K562 (cell line): ENCODE results near the gene REC8. TPM values are rescaled to one million over a fixed set of nuclear protein-coding genes. Genes with fewer than 3 reads are reported as not detected.

Experiments
- CREBBP ChIP-seq: IDR thresholded peaks from one replicate; pipeline ENCODE4 v1.6.1; 2012; ENCODE audit warnings: low read depth, mild to moderate bottlenecking, control low read depth, inconsistent platforms, low read length
- ELF4 ChIP-seq: fragments of 450-650 bp; formaldehyde crosslinking; IDR thresholded peaks from 2 replicates; pipeline ENCODE4 v1.4.0; 2022; ENCODE audit warnings: missing genetic modification characterization
- NONO ChIP-seq, 2 experiments: fragments of 200-400 bp in 1 of 2; fragments of 450-650 bp in 1 of 2; formaldehyde crosslinking in 1 of 2; IDR thresholded peaks; 2 replicates each; pipeline ENCODE4 v1.6.1; 2017; ENCODE audit warnings: low read depth in 2 of 2, mild to moderate bottlenecking in 2 of 2, moderate library complexity in 2 of 2, low read length in 1 of 2
- OTX1 ChIP-seq: fragments of 450-650 bp; formaldehyde crosslinking; IDR thresholded peaks from 2 replicates; pipeline ENCODE4 v1.4.0; 2022; ENCODE audit warnings: mild to moderate bottlenecking
- SETDB1 ChIP-seq: IDR thresholded peaks from one replicate; pipeline ENCODE4 v1.6.1; 2012; ENCODE audit warnings: low read length, control low read depth, inconsistent platforms
- SOX6 ChIP-seq: fragments of 450-650 bp; IDR thresholded peaks from 2 replicates; pipeline ENCODE4 v1.6.1; 2014; ENCODE audit warnings: mild to moderate bottlenecking
- SRSF9 ChIP-seq: fragments of 200-400 bp; formaldehyde crosslinking; IDR thresholded peaks from 2 replicates; pipeline ENCODE4 v1.6.1; 2017; ENCODE audit warnings: low read depth, low read length, borderline replicate concordance
- TEAD4 ChIP-seq, 2 experiments: sonication (generic) in 1 of 2; formaldehyde crosslinking in 1 of 2; IDR thresholded peaks; 2 replicates each; pipeline versions ENCODE4 v1.6.1 to v1.8.0; 2012 to 2022; ENCODE audit warnings: borderline replicate concordance in 1 of 2, inconsistent platforms in 1 of 2, low read length in 1 of 2, mild to moderate bottlenecking in 1 of 2, missing genetic modification reagents in 1 of 2
- ZC3H11A ChIP-seq: IDR thresholded peaks from 2 replicates; pipeline ENCODE4 v1.6.1; 2012; ENCODE audit warnings: low read depth, low read length, improper control_type of control experiment
- polyA plus RNA-seq, 8 experiments: library from polyadenylated mRNA; depleted of rRNA in 4 of 8; stranded (reverse) in 5 of 8; unstranded in 3 of 8; fragments of >200 nt; fragmentation: Nextera tagmentation in 2 of 8; fragmentation: Illumina TruSeq in 1 of 8; extraction: Ambion mirVana in 2 of 8; extraction: Trizol in 1 of 8; gene quantifications; 2 replicates each; pipeline versions ENCODE4 v1.2.1 to v1.2.3, GENCODE V29; 2011 to 2014; ENCODE audit warnings: inconsistent platforms in 1 of 8, missing spikeins in 1 of 8
- total RNA-seq, 7 experiments: library from RNA; depleted of rRNA in 6 of 7; stranded (reverse); fragments of >200 nt in 6 of 7; fragmentation: Illumina TruSeq in 2 of 7; extraction: Trizol in 2 of 7; gene quantifications; 2 replicates each; pipeline versions ENCODE4 v1.2.1 to v1.2.3, GENCODE V29; 2011 to 2021; ENCODE audit warnings: low replicate concordance in 1 of 7
- TF ChIP-seq, protein P1 (sequence below): IDR thresholded peaks from 2 replicates; pipeline ENCODE4 v1.6.1; 2014; ENCODE audit warnings: antibody characterized with exemption
- TF ChIP-seq, protein P2 (sequence below), 2 experiments: fragments of 200-800 bp in 1 of 2; sonication (Bioruptor generic) in 1 of 2; sonication (generic) in 1 of 2; formaldehyde crosslinking in 1 of 2; IDR thresholded peaks in 1 of 2; conservative IDR thresholded peaks in 1 of 2; 2 replicates each; pipeline versions ENCODE4 v1.5.0 to v1.6.1; 2016 to 2020; ENCODE audit warnings: missing compliant biosample characterization in 1 of 2, missing genetic modification characterization in 1 of 2, missing genetic modification reagents in 1 of 2
- TF ChIP-seq, protein P3 (sequence below): sonication (generic); formaldehyde crosslinking; IDR thresholded peaks from 2 replicates; pipeline ENCODE4 v1.8.1; 2023; ENCODE audit warnings: missing genetic modification reagents, mild to moderate bottlenecking, borderline replicate concordance
- TF ChIP-seq, protein P4 (sequence below): fragments of 250-450 bp; sonication (Bioruptor Pico); IDR thresholded peaks from 2 replicates; pipeline ENCODE4 v1.4.0; 2020

REC8 gene
- total and polyA plus RNA-seq, 9 of the 15 experiments (the other 6 are each of a cell fraction or from before 2014, with no cell fraction given) = 0.11 to 2.5 (median 0.85) TPM

DNA sequence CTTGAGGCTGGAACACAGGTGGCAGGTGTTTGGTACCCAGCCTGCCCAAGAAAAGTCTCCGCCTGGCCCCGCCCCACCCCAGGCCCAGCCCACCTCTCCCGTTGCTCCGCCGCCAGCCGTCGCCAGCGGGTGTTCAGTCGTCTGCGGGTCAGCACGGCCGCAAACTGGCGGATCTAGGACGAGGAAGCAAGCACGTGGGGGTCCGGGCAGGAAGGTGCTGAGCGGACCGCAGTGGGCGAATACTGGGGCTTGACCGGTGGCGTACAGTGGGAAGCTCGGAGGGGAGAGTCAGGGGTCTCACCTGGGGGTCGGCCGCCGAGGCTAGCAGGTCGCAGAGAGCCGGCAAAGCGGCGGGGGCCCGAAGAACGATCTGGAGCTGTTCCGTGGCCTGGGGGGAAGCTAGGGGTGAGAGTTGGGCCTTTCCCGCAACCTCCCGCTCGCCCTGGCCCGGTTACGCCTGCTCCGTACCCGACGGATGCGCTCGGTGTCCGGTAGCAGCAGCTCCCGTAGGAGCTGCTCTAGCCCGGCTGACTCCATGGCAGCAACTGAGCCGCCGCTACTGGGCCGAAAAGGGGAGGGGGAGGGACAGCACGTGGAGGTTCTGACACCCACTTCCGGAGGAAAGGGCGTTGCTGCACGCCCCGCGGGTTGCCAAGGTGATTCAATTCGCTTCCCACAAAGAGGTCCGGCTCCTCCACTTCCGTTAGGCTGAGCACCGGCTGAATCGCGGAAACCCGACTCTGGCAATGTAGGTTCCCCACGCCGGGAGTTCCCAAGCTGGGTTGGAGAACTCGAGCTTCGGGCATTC, 16.6 kb downstream of the REC8 start, which contains the start of gene IPO4 (continued):
- TF ChIP-seq SETDB1 = no peak
- TF ChIP-seq TEAD4 (IDR thresholded peaks at IDR 0.05; ENCODE audit: low read length) = peak; percentile 58
- no peak for TF ChIP-seq TEAD4 (CRISPR knock-in tag; IDR thresholded peaks at IDR 0.05; ENCODE audit: borderline replicate concordance)
- TF ChIP-seq ZC3H11A = peak; percentile 95
- TF ChIP-seq, protein P1, sequence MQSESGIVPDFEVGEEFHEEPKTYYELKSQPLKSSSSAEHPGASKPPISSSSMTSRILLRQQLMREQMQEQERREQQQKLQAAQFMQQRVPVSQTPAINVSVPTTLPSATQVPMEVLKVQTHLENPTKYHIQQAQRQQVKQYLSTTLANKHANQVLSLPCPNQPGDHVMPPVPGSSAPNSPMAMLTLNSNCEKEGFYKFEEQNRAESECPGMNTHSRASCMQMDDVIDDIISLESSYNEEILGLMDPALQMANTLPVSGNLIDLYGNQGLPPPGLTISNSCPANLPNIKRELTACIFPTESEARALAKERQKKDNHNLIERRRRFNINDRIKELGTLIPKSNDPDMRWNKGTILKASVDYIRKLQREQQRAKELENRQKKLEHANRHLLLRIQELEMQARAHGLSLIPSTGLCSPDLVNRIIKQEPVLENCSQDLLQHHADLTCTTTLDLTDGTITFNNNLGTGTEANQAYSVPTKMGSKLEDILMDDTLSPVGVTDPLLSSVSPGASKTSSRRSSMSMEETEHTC = no peak
- no peak for TF ChIP-seq SRSF9
- peak in 1 of 2 experiments; percentile 41; a peak in 1 of 4 replicates for TF ChIP-seq NONO (IDR thresholded peaks at IDR 0.05; ENCODE audit: low read depth in 2 of 2, low read length in 1 of 2)
- TF ChIP-seq SOX6 = peak; percentile 36; the same call in 1 of the 2 replicates
- TF ChIP-seq, protein P2, sequence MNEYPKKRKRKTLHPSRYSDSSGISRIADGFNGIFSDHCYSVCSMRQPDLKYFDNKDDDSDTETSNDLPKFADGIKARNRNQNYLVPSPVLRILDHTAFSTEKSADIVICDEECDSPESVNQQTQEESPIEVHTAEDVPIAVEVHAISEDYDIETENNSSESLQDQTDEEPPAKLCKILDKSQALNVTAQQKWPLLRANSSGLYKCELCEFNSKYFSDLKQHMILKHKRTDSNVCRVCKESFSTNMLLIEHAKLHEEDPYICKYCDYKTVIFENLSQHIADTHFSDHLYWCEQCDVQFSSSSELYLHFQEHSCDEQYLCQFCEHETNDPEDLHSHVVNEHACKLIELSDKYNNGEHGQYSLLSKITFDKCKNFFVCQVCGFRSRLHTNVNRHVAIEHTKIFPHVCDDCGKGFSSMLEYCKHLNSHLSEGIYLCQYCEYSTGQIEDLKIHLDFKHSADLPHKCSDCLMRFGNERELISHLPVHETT (CRISPR knock-in tag; conservative IDR thresholded peaks at IDR 0.05 in 1 of 2, IDR thresholded peaks at IDR 0.05 in 1 of 2) = 0 out of 4 replicates have a peak, but pooled peaks of 1 of the 2 experiments have one; percentile 16
- TF ChIP-seq CREBBP = no peak
- TF ChIP-seq OTX1 (CRISPR knock-in tag) = 0 out of 2 replicates have a peak, but pooled peaks have one; percentile 7
- TF ChIP-seq ELF4 (CRISPR knock-in tag) = 0 out of 2 replicates have a peak, but pooled peaks have one; percentile 21
- TF ChIP-seq, protein P3, sequence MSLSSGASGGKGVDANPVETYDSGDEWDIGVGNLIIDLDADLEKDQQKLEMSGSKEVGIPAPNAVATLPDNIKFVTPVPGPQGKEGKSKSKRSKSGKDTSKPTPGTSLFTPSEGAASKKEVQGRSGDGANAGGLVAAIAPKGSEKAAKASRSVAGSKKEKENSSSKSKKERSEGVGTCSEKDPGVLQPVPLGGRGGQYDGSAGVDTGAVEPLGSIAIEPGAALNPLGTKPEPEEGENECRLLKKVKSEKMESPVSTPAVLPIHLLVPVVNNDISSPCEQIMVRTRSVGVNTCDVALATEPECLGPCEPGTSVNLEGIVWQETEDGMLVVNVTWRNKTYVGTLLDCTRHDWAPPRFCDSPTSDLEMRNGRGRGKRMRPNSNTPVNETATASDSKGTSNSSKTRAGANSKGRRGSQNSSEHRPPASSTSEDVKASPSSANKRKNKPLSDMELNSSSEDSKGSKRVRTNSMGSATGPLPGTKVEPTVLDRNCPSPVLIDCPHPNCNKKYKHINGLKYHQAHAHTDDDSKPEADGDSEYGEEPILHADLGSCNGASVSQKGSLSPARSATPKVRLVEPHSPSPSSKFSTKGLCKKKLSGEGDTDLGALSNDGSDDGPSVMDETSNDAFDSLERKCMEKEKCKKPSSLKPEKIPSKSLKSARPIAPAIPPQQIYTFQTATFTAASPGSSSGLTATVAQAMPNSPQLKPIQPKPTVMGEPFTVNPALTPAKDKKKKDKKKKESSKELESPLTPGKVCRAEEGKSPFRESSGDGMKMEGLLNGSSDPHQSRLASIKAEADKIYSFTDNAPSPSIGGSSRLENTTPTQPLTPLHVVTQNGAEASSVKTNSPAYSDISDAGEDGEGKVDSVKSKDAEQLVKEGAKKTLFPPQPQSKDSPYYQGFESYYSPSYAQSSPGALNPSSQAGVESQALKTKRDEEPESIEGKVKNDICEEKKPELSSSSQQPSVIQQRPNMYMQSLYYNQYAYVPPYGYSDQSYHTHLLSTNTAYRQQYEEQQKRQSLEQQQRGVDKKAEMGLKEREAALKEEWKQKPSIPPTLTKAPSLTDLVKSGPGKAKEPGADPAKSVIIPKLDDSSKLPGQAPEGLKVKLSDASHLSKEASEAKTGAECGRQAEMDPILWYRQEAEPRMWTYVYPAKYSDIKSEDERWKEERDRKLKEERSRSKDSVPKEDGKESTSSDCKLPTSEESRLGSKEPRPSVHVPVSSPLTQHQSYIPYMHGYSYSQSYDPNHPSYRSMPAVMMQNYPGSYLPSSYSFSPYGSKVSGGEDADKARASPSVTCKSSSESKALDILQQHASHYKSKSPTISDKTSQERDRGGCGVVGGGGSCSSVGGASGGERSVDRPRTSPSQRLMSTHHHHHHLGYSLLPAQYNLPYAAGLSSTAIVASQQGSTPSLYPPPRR = no peak
- TF ChIP-seq, protein P4, sequence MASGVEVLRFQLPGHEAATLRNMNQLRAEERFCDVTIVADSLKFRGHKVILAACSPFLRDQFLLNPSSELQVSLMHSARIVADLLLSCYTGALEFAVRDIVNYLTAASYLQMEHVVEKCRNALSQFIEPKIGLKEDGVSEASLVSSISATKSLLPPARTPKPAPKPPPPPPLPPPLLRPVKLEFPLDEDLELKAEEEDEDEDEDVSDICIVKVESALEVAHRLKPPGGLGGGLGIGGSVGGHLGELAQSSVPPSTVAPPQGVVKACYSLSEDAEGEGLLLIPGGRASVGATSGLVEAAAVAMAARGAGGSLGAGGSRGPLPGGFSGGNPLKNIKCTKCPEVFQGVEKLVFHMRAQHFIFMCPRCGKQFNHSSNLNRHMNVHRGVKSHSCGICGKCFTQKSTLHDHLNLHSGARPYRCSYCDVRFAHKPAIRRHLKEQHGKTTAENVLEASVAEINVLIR (CRISPR knock-in tag) = no peak
